SIG-M5 treated with dmso at 0.1 percent for 504 hours (cell line): ENCODE results near the gene PAIP1.
"Not testable (repeated sequence)": the region's sequence is repeated elsewhere in the genome, so short reads cannot be mapped to it uniquely, and the experiment has no call there.

Experiments used
- DNase-seq: peaks from one replicate; lab custom pipeline; 2025; ENCODE audit not compliant: unreplicated experiment; lab: John Stamatoyannopoulos, UW

Gene PAIP1

GRCh38 chr5:43572357-43572756, 15.5 kb upstream of the PAIP1 start:
- no peak for DNase-seq

- DNase-seq = no peak
Observed at GRCh38 chr5:43571237-43571636, 14.4 kb upstream of the PAIP1 start.

GRCh38 chr5:43570450-43571158, 13.7 kb upstream of the PAIP1 start:
- DNase-seq = no peak

GRCh38 chr5:43569236-43569746, 12.4 kb upstream of the PAIP1 start:
- DNase-seq = no peak

GRCh38 chr5:43567967-43568366, 11.1 kb upstream of the PAIP1 start:
- DNase-seq = no peak

- no peak for DNase-seq
Observed at GRCh38 chr5:43565043-43565442, 8.2 kb upstream of the PAIP1 start.

- no peak for DNase-seq
Observed at GRCh38 chr5:43564289-43564850, 7.5 kb upstream of the PAIP1 start.

- no peak for DNase-seq
Observed at GRCh38 chr5:43563321-43563720, 6.4 kb upstream of the PAIP1 start.

- DNase-seq = no peak
Observed at GRCh38 chr5:43561356-43561755, 4.5 kb upstream of the PAIP1 start.

- no peak for DNase-seq
Observed at GRCh38 chr5:43560128-43560527, 3.3 kb upstream of the PAIP1 start.

GRCh38 chr5:43556607-43556856, 345 bp downstream of the PAIP1 start:
- not testable (repeated sequence) for DNase-seq

GRCh38 chr5:43555895-43556606, 826 bp downstream of the PAIP1 start:
- DNase-seq = no peak

GRCh38 chr5:43554497-43554896, 2.4 kb downstream of the PAIP1 start:
- no peak for DNase-seq

- no peak for DNase-seq
Observed at GRCh38 chr5:43553381-43553780, 3.5 kb downstream of the PAIP1 start.

GRCh38 chr5:43551731-43552130, 5.1 kb downstream of the PAIP1 start:
- DNase-seq = no peak

GRCh38 chr5:43549272-43549671, 7.6 kb downstream of the PAIP1 start:
- DNase-seq = not testable (repeated sequence)

- no peak for DNase-seq
Observed at GRCh38 chr5:43548358-43548757, 8.5 kb downstream of the PAIP1 start.

GRCh38 chr5:43547532-43547931, 9.3 kb downstream of the PAIP1 start:
- no peak for DNase-seq

GRCh38 chr5:43543434-43543833, 13.4 kb downstream of the PAIP1 start:
- no peak for DNase-seq

- no peak for DNase-seq
Observed at GRCh38 chr5:43540746-43541145, 16.1 kb downstream of the PAIP1 start.

GRCh38 chr5:43536972-43537371, 19.9 kb downstream of the PAIP1 start:
- no peak for DNase-seq

GRCh38 chr5:43533646-43534045, 23.2 kb downstream of the PAIP1 start:
- no peak for DNase-seq
